ENCODE measurements around the gene USHBP1. TPM values are rescaled to one million over a fixed set of nuclear protein-coding genes. Genes with fewer than 3 reads are reported as not detected.

Gene USHBP1
- total RNA-seq, 1 donor from 2014 or later = 20.4 TPM

DNA sequence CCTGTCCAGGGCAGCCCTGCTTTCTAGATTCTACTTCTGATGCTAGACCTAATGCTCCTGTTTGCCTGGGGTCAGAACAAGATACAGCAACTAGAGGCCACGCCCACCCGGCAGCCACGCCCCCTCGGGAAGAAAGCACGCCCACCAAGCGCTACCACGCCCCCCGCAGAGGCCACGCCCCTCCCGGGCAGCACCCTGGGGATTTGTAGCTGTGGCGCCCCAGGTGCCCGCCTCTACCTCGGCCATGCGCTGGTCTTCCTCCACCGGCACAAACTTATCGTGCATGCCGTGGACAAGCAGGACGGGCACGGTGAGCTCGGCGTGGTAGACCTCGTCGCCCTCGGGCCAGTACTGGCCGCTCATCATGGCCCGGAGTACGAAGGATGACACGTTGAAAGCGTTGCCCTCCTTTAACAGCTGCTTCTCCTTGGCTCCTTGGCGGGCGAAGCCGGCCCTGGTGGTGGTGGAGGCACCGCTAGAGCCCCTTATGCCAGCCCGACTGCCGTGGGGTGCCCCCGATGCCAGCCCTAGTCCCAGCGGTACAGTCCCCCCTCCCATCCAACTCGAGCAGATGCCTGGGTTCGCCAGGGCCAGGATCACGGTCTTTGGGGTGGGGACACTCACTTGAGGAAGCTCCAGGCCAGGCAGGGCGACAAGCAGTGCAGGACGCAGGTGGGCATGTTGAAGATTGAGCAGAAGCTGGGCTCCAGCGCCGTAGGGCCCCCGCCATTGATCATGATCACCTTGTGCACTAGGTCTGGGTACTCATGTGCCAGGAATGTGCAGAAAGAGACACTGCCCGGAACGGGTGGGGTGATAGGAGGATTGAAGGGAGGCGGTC lies 29.7 kb upstream of the USHBP1 start:
- TF ChIP-seq, protein P1, sequence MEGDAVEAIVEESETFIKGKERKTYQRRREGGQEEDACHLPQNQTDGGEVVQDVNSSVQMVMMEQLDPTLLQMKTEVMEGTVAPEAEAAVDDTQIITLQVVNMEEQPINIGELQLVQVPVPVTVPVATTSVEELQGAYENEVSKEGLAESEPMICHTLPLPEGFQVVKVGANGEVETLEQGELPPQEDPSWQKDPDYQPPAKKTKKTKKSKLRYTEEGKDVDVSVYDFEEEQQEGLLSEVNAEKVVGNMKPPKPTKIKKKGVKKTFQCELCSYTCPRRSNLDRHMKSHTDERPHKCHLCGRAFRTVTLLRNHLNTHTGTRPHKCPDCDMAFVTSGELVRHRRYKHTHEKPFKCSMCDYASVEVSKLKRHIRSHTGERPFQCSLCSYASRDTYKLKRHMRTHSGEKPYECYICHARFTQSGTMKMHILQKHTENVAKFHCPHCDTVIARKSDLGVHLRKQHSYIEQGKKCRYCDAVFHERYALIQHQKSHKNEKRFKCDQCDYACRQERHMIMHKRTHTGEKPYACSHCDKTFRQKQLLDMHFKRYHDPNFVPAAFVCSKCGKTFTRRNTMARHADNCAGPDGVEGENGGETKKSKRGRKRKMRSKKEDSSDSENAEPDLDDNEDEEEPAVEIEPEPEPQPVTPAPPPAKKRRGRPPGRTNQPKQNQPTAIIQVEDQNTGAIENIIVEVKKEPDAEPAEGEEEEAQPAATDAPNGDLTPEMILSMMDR (IDR thresholded peaks at IDR 0.05) = no peak
- TF ChIP-seq POLR2AphosphoS5 (IDR thresholded peaks at IDR 0.05; ENCODE audit: insufficient read depth in 1 of 2, low read depth in 1 of 2) = no peak
- Histone ChIP-seq H3K4me1 (peaks cover 9% of the 10 kb centered on the region), H3K27ac (no peak overlapping the region), H3K27me3 (no peaks in the 10 kb centered on the region), H3K4me3 (no peak overlapping the region), H3K9me3 (no peaks in the 10 kb centered on the region), H3K36me3 (peaks cover 0 to 7% of the 10 kb centered on the region in 2 donors)
- DNase-seq (ENCODE audit: extremely low spot score in 2 of 2) = no peak
- intact Hi-C loops (cut with DNase I) = no loop called here

DNA sequence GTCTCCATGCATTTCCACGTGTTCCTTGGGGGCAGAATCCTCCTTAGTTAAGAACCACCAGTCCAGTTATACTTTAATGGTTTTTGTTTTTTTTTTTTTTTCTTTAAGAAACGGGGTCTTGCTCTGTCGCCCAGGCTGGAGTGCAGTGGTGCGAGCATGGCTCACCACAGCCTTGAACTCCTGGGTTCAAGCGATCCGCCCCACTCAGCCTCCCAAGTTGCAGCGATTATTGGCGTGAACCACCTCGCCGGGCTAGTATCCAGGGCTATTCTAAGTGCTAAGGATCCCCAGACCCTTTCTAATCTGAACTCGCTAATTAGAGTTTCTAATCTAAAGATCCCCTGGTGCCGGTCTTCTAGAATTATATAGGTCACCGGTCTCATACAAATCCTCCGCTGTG lies 29.1 kb upstream of the USHBP1 start:
- TF ChIP-seq, protein P1 (IDR thresholded peaks at IDR 0.05) = no peak
- TF ChIP-seq POLR2A (IDR thresholded peaks at IDR 0.05) = no peak
- no peak for TF ChIP-seq POLR2AphosphoS5 (IDR thresholded peaks at IDR 0.05; ENCODE audit: insufficient read depth in 1 of 2, low read depth in 1 of 2)
- H3K9me3 ChIP-seq = no peaks in the 10 kb centered on the region
- no peak overlapping the region for H3K27ac ChIP-seq
- H3K27me3 ChIP-seq = no peaks in the 10 kb centered on the region
- peaks cover 0 to 7% of the 10 kb centered on the region in 2 donors for H3K36me3 ChIP-seq
- intact Hi-C loops (cut with DNase I) = loop anchor here (2.0 kb wide), 1 partner anchor 97 kb away; no protein-coding TSS in a partner anchor
- DNase-seq (ENCODE audit: extremely low spot score in 2 of 2) = no peak
- H3K4me1 ChIP-seq = peaks cover 9% of the 10 kb centered on the region
- no peak overlapping the region for H3K4me3 ChIP-seq

DNA sequence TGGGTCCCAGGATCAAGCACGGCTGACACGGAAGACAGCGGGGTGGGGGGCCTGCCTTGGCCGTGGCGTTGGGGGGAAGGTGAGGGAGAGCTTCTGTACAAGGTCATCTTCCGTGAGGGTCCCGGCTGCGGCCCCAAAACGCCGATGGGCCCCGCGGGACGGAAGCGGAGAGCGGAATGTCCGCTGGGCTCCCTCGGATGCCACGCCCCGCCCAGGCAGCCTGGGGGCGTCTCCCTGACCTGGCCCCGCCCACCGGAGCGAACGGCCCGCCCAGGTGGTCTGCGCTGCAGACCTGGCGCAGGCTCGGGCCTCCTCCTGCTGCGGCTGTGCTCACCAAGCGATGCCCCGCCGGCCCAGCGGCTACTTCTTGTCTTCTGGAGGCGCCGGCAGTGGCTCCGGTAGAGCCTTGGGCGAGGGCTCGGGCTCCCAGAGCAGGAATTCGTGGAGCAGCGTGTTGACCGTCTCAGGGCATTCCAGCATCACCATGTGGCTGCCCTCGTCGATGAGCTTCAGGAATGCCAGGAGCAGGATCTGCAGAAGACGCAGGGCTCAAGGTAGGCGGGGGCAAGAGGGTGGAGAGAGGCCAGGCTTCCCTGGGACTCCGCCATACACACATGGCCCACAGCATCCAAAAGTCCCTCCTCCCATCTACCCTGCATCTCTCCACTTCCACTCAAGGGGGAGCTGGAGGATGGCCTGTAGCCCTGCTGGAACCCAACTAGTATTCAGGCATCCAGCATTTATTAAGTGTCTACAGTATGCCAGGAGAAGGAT lies 27.9 kb upstream of the USHBP1 start:
- Histone ChIP-seq H3K27me3 (no peaks in the 10 kb centered on the region), H3K36me3 (no peaks in the 10 kb centered on the region), H3K4me1 (peaks cover 9% of the 10 kb centered on the region), H3K4me3 (peak overlapping the region; percentile 50 to 59), H3K9me3 (no peaks in the 10 kb centered on the region), H3K27ac (peak overlapping the region; percentile 63)
- TF ChIP-seq POLR2AphosphoS5 (IDR thresholded peaks at IDR 0.05; ENCODE audit: insufficient read depth in 1 of 2, low read depth in 1 of 2) (peak; percentile 40 to 73), POLR2A (IDR thresholded peaks at IDR 0.05) (no peak)
- TF ChIP-seq, protein P1 (IDR thresholded peaks at IDR 0.05) = peak in 2 of 3 experiments; percentile 40 to 52
- DNase-seq (ENCODE audit: extremely low spot score in 2 of 2) = no peak
- intact Hi-C loops (cut with DNase I) = loop anchor here (2.0 kb wide), 1 partner anchor 98 kb away; no protein-coding TSS in a partner anchor

DNA sequence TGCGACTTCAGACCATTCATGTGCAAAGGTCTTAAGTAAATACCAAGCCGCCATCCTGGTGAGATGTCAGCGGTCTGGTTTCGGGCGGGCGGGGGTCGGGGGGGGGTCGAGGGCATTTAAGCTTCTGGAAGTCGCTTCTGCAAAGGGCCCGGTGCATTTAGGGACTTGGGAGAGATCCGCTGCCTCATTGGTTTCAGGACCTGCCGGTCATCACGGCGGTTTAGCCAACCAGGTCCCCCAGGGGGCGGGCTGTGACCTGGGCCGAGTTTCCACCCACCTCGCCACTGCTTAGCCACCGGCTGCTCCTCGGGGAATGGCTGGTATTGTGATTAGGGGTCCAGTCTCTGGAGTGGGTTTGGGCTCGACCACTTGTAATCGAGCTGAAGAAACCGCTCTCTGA lies 24.9 kb upstream of the USHBP1 start:
- Histone ChIP-seq H3K9me3 (no peaks in the 10 kb centered on the region), H3K36me3 (no peaks in the 10 kb centered on the region), H3K27me3 (no peaks in the 10 kb centered on the region), H3K4me1 (peaks cover 9% of the 10 kb centered on the region), H3K4me3 (no peak overlapping the region), H3K27ac (no peak overlapping the region)
- TF ChIP-seq, protein P1 (IDR thresholded peaks at IDR 0.05) = no peak
- TF ChIP-seq POLR2AphosphoS5 (IDR thresholded peaks at IDR 0.05; ENCODE audit: insufficient read depth in 1 of 2, low read depth in 1 of 2) = no peak
- TF ChIP-seq POLR2A (IDR thresholded peaks at IDR 0.05) = no peak
- intact Hi-C loops (cut with DNase I) = no loop called here
- no peak for DNase-seq (ENCODE audit: extremely low spot score in 2 of 2)

Measured in vagina (tissue), 2 donors.